Endothelial cell of hepatic sinusoid (primary cell): ENCODE results near the gene VWDE.

ENCODE experiments used
- in situ Hi-C: cut with HindIII; loops from 2 replicates; pipeline ENCODE4 v1.10.0; 2017; ENCODE audit warnings: low sequenced_read_pairs

The VWDE gene

DNA sequence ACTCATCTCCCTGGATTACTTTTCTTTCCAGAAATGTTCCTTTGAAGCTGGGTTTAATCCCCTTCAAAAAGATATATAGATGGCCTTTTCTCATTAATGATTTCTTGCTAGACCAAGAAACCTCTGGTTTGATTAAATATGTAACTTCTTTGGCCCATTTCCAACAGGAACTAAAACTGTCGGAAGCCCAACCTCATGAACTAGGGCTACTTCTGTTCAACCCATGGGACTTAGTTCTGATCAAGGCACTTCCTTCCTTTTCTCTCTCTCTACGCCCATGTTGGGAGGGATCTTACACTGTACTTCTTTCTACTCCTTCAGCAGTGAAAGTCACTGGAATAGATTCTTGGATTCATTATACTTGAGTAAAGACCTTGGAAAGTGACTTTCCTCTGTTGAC, 109.0 kb downstream of the VWDE start:
- in situ Hi-C loops, result loop anchor here (5.0 kb wide), 1 partner anchor 222 kb away; no protein-coding TSS in a partner anchor

GRCh38 chr7:12291870-12292269, 111.8 kb downstream of the VWDE start:
- in situ Hi-C loops, result no loop called here

DNA sequence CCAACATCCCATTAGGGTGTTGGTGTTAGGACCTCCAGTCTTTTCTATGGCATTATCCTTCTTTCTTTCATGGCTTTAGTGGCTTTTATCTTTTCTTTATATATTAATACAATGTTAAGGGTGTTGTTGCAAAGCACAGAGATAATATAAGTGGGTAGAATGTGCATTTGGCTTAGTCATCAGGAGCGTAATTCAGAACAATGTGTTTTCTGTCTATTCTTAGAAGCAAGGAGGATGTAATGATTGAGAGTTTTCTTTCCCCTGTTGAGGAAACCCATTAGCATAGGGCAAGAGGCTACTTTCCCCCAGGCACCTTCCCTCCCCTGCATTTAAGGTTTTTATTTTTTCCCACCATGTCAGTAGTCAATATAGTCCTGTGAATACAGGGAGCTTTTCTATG, 112.9 kb downstream of the VWDE start:
- in situ Hi-C loops, result no loop called here

DNA sequence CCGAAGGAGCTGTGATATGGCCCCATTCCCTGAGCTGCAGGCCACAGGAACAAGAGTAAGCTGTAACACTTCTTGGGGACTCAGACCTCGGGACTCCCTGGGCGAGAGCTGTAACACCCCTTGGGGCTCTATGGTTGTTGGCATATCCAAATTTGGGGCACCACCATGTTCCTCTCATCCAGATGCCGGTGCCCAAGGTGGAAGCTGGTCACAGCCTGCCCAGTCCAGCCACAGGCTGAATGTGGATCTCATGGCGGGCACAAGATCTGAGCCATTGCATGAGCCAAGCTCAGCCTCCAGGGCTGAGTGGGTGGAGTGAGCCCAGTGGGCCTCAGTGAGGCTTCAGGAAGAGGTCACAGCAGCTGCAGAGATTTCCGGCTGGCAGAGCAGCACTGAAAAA, 113.7 kb downstream of the VWDE start:
- in situ Hi-C loops, result no loop called here

DNA sequence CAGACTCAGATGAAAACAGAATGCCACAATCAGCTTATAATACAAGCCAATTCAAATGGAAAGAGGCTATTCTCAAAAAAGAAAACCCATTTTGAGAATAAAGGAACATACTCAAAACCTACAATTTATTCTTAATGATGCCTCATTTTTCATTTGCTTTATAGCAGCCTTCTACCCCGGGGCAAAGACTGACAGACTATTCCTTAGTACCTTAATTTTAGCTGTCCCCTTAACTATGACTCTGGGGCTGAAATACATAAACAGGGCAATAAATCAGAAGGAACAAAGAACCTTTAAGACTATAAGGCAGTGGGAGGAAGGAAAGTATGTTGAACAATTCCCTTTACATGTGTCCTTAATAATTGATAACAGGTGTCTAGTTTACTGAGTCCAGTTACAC, 115.8 kb downstream of the VWDE start:
- in situ Hi-C loops, result no loop called here

DNA sequence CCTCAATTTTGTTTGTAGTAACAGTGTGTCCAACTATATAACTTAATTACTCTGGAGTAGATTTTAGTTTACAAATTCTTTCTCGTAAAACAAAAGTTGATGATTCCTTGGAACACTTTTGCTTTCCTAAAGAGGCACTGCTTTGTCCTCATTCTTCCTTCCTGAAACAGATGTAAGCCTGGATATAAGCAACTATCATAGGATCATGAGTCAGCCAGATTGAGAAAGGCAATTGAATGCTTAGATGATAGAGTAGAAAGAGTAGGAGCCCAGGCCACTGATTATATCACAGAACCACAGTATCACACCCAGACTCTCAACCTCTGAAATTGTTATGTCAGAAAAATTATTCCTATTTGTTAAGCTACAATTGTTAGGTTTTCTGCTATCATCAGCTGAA, 122.6 kb downstream of the VWDE start:
- in situ Hi-C loops, result no loop called here
